LNCAP (cell line): ENCODE measurements around the gene ARL8B.

Experiments used
- CTCF ChIP-seq: fragments of 450-650 bp; IDR thresholded peaks from 2 replicates; pipeline ENCODE4 v1.5.1; 2017; ENCODE audit warnings: mild to moderate bottlenecking

The ARL8B gene

GRCh38 chr3:5160940-5161858 is 39.1 kb downstream of the ARL8B start:
- no peak for TF ChIP-seq CTCF

- TF ChIP-seq CTCF = no peak
Observed at GRCh38 chr3:5162102-5162501, 40.0 kb downstream of the ARL8B start.

DNA sequence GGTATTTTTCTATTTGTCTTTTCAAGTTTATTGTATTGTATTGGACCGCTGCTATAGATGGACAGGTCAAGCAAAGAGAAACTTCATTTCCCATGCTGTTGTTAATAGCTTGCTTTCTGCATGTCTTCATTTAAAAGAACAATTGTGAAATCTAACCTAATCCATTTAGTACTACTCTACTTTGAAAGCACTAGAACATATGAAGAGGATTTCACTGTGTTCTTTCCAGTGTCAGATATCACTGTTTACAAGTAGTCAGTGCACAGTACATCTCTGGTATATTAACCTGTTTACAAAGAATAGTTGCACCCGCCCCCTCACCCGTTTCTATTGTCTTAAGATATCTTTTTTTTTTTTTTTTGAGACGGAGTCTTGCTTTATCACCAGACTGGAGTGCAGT is 43.6 kb downstream of the ARL8B start:
- no peak for TF ChIP-seq CTCF

- TF ChIP-seq CTCF = no peak
Observed at GRCh38 chr3:5166846-5167245, 44.8 kb downstream of the ARL8B start.

- TF ChIP-seq CTCF = no peak
Observed at GRCh38 chr3:5168110-5168509, 46.0 kb downstream of the ARL8B start.

DNA sequence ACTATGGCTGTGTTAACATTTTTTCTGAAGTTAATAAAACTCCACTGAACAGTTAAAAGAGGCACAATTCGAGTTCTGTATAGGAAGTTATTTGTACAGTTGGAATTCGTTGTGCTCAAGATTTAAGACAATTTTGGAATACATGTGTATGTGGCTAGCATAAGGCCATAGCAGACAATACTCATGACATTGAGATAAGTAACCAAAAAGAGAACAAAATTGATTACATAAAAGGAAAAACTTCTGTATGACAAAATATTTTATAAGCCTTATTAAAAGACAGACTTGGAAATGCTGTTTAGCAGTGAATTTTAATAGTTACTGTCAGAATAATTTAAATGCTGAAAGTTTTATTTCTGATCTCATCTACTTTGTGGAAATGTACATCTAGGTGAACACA is 47.7 kb downstream of the ARL8B start:
- TF ChIP-seq CTCF = no peak

DNA sequence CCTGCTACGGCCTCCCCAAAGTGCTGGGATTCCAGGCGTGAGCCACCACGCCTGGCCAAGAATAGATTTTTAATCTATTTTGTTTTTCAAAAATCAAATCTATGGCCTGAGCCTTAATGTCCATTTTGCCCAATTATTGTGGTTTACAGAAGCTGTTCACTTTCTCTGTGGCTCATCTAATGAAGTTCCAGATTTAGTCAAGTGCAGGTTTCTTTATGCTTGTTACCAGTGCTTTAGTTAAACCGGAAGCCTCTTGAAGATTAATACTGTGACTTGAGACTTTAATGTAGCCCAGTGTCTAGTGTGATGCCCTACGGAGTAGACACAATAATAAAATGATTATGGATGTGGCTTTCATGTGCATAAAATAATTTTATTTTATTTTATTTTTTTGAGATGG is 48.9 kb downstream of the ARL8B start:
- no peak for TF ChIP-seq CTCF

- no peak for TF ChIP-seq CTCF
Observed at GRCh38 chr3:5172018-5172417, 49.9 kb downstream of the ARL8B start.
